Measurements from ENCODE around the gene PAK5.

GRCh38 chr20:9711872-9712271, 127.0 kb downstream of the PAK5 start:
- TF ChIP-seq CTCF (IDR thresholded peaks at IDR 0.05) (no peak), TAF1 (IDR thresholded peaks at IDR 0.05; ENCODE audit: borderline replicate concordance, low read depth, low read length) (no peak), JUND (IDR thresholded peaks at IDR 0.05) (no peak), MAX (IDR thresholded peaks at IDR 0.05; ENCODE audit: low read depth) (no peak), POLR2AphosphoS5 (IDR thresholded peaks at IDR 0.05; ENCODE audit: low read depth, low read length) (no peak), ELF1 (IDR thresholded peaks at IDR 0.05) (no peak), EP300 (IDR thresholded peaks at IDR 0.05; ENCODE audit: borderline replicate concordance in 1 of 2, low read depth in 1 of 2, low read length in 1 of 2) (no peak), RFX5 (IDR thresholded peaks at IDR 0.05; ENCODE audit: low read length) (no peak), RAD21 (IDR thresholded peaks at IDR 0.05; ENCODE audit: low read length) (no peak)

Data from SK-N-SH (cell line).